Heart left ventricle (tissue), 13 donors: ENCODE data around the gene AR.
A peak's percentile ranks its signal among the peaks of the same experiment; 100 is the strongest.

Source experiments
- POLR2A ChIP-seq, 2 donors: fragments of 450-650 bp; IDR thresholded peaks; one replicate each; pipeline ENCODE4 v1.6.1; 2017; ENCODE audit warnings: antibody characterized with exemption in 2 of 2, mild to moderate bottlenecking in 2 of 2, moderate library complexity in 2 of 2
- TF ChIP-seq, protein P1 (sequence below), 12 donors: fragments of 200-600 bp; sonication (generic) in 4 of 12; IDR thresholded peaks; one replicate each; pipeline versions ENCODE4 v1.5.0 to v1.8.0; 2018 to 2022; ENCODE audit warnings: antibody characterized with exemption in 12 of 12, mild to moderate bottlenecking in 5 of 12
- donor health status: ischemic (EF 13 %, LVEDD 7.1; RV severe dilation, severe dysfunction).
- donor health status: DM: no; HTN: yes; CAD: no.
- donor health status: DM: no; HTN: no; CAD: no.
- donor health status: ischemic (EF 25% LVEDD 6.9; RV normal size, moderate dysfunction).
- donor health status: ischemic (EF 25% LVEDD 5.7; RV mildly dilated, moderate dysfunction).
- donor health status: ischemic (EF 35%, LVEDD 5.7; RV mildly dilated, moderate dysfunction).
- donor health status: nonischemic (EF 11% LVEDD 7.7; RV severe dilation, severe dysfunction).
- donor health status: DM: yes; HTN: yes; CAD: no.
- donor health status: PGD.
- donor health status: ischemic (EF 29% LVEDD 5.4; RV normal size, mild dysfunction).
- donor health status: nonischemic (EF 23%, LVEDD 6.1; RV moderate dilation, normal function).

DNA sequence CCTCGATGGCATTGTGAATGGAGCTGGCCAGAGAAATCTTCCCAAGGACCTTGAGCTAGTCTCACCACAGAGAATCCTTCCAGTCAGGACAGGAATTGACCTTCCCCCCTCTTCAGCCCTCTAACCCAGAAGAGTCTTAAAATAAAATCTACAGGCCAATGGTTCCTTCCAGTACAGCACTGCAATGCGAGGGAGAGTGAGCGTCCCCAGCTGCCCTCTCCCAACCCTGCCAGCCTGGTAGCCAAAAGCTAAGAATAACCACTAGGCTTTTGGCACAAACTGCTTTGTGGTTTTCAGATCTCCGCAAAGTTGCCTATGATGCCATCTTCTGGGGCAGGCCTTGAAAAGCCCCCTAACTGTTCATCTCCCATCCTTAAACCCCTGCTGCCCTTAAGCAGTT lies 175.1 kb downstream of the AR start:
- TF ChIP-seq, protein P1, sequence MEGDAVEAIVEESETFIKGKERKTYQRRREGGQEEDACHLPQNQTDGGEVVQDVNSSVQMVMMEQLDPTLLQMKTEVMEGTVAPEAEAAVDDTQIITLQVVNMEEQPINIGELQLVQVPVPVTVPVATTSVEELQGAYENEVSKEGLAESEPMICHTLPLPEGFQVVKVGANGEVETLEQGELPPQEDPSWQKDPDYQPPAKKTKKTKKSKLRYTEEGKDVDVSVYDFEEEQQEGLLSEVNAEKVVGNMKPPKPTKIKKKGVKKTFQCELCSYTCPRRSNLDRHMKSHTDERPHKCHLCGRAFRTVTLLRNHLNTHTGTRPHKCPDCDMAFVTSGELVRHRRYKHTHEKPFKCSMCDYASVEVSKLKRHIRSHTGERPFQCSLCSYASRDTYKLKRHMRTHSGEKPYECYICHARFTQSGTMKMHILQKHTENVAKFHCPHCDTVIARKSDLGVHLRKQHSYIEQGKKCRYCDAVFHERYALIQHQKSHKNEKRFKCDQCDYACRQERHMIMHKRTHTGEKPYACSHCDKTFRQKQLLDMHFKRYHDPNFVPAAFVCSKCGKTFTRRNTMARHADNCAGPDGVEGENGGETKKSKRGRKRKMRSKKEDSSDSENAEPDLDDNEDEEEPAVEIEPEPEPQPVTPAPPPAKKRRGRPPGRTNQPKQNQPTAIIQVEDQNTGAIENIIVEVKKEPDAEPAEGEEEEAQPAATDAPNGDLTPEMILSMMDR (IDR thresholded peaks at IDR 0.05) = peak in 5 of 12 donors; percentile 5 to 40 (median 11)
- TF ChIP-seq POLR2A (IDR thresholded peaks at IDR 0.05) = no peak
